WTC11 (cell line): Measurements from ENCODE around the gene ITSN1. TPM values are rescaled to one million over a fixed set of nuclear protein-coding genes. Genes with fewer than 3 reads are reported as not detected.

ENCODE experiments used
- ATAC-seq: fragments of 200-7000 bp; cut with Tn5 transposase; 2 replicates; pipeline ENCODE4 v1.10.0; 2021; ENCODE audit warnings: mild to moderate bottlenecking, moderate library complexity
- CTCF ChIA-PET: fragments of 300-600 bp; sonication (Branson Sonifier 250); formaldehyde crosslinking; loops from one replicate; lab custom pipeline; 2021; ENCODE audit warnings: antibody characterized with exemption; lab: Charles Lee
- POLR2A ChIA-PET: fragments of 350-600 bp; sonication (Branson Sonifier 250); formaldehyde crosslinking; loops from one replicate; lab custom pipeline; 2021; ENCODE audit warnings: antibody characterized with exemption; lab: Charles Lee
- DNase-seq: peaks from one replicate; pipeline ENCODE4 v3.0.0; 2021; ENCODE audit warnings: low spot score
- H3K27ac Mint-ChIP-seq: 2 replicates; pipeline ENCODE4 v1.8.0; 2021; ENCODE audit warnings: mixed read lengths
- H3K27me3 Mint-ChIP-seq: 2 replicates; pipeline ENCODE4 v1.8.0; 2021; ENCODE audit warnings: low read depth, mild to moderate bottlenecking, moderate library complexity, mixed read lengths
- H3K36me3 Mint-ChIP-seq: 2 replicates; pipeline ENCODE4 v1.8.0; 2021; ENCODE audit warnings: mixed read lengths
- H3K4me1 Mint-ChIP-seq: 2 replicates; pipeline ENCODE4 v1.8.0; 2022; ENCODE audit warnings: mixed read lengths
- H3K4me3 Mint-ChIP-seq: 2 replicates; pipeline ENCODE4 v1.8.0; 2021; ENCODE audit warnings: mild to moderate bottlenecking, moderate library complexity, mixed read lengths
- H3K9me3 Mint-ChIP-seq: 2 replicates; pipeline ENCODE4 v1.8.0; 2021; ENCODE audit warnings: mixed read lengths
- CBFB ChIP-seq: sonication (generic); formaldehyde crosslinking; IDR thresholded peaks from 2 replicates; pipeline ENCODE4 v1.8.1; 2022; ENCODE audit warnings: mild to moderate bottlenecking, low read depth, missing genetic modification reagents
- CDX4 ChIP-seq: fragments of 250-450 bp; sonication (Bioruptor Pico); IDR thresholded peaks from 2 replicates; pipeline ENCODE4 v1.9.0; 2021; ENCODE audit warnings: moderate library complexity, mild to moderate bottlenecking, inconsistent platforms, borderline replicate concordance
- CREM ChIP-seq: sonication (generic); formaldehyde crosslinking; IDR thresholded peaks from 2 replicates; pipeline ENCODE4 v1.8.1; 2022; ENCODE audit warnings: mild to moderate bottlenecking, missing genetic modification reagents, moderate library complexity
- GTF2I ChIP-seq: fragments of 250-450 bp; sonication (Bioruptor Pico); conservative IDR thresholded peaks from 2 replicates; pipeline ENCODE4 v1.4.0; 2021; ENCODE audit warnings: mild to moderate bottlenecking
- IRF2 ChIP-seq: sonication (generic); formaldehyde crosslinking; IDR thresholded peaks from 2 replicates; pipeline ENCODE4 v1.8.0; 2022; ENCODE audit warnings: low read depth, missing genetic modification reagents, borderline replicate concordance
- JAZF1 ChIP-seq: fragments of 250-450 bp; sonication (Bioruptor Pico); IDR thresholded peaks from 2 replicates; pipeline ENCODE4 v1.9.0; 2021; ENCODE audit warnings: moderate library complexity, mild to moderate bottlenecking, inconsistent platforms
- MAX ChIP-seq: sonication (generic); formaldehyde crosslinking; IDR thresholded peaks from 2 replicates; pipeline ENCODE4 v1.8.0; 2022; ENCODE audit warnings: mild to moderate bottlenecking, missing genetic modification reagents
- MLX ChIP-seq: sonication (generic); formaldehyde crosslinking; IDR thresholded peaks from 2 replicates; pipeline ENCODE4 v1.8.1; 2023; ENCODE audit warnings: mild to moderate bottlenecking, missing genetic modification reagents, moderate library complexity
- NFATC4 ChIP-seq: fragments of 250-450 bp; sonication (Bioruptor Pico); IDR thresholded peaks from 2 replicates; pipeline ENCODE4 v1.9.0; 2021; ENCODE audit warnings: mild to moderate bottlenecking
- NR1H2 ChIP-seq: sonication (generic); formaldehyde crosslinking; IDR thresholded peaks from 2 replicates; pipeline ENCODE4 v1.9.0; 2021; ENCODE audit warnings: mild to moderate bottlenecking, moderate library complexity, missing genetic modification reagents
- PRRX2 ChIP-seq: fragments of 250-450 bp; sonication (Bioruptor Pico); IDR thresholded peaks from 2 replicates; pipeline ENCODE4 v1.8.0; 2021; ENCODE audit warnings: mild to moderate bottlenecking
- RELA ChIP-seq: sonication (generic); formaldehyde crosslinking; IDR thresholded peaks from 2 replicates; pipeline ENCODE4 v1.8.1; 2022; ENCODE audit warnings: missing genetic modification reagents, mild to moderate bottlenecking, borderline replicate concordance
- SMAD3 ChIP-seq: sonication (generic); formaldehyde crosslinking; IDR thresholded peaks from 2 replicates; pipeline ENCODE4 v1.8.0; 2022; ENCODE audit warnings: missing genetic modification reagents, mild to moderate bottlenecking, borderline replicate concordance
- SOX15 ChIP-seq: fragments of 250-450 bp; sonication (Bioruptor Pico); IDR thresholded peaks from 2 replicates; pipeline ENCODE4 v1.9.0; 2021; ENCODE audit warnings: mild to moderate bottlenecking
- SP1 ChIP-seq: sonication (generic); formaldehyde crosslinking; conservative IDR thresholded peaks from 2 replicates; pipeline ENCODE4 v1.8.1; 2022; ENCODE audit warnings: missing genetic modification reagents
- ZNF232 ChIP-seq: sonication (generic); formaldehyde crosslinking; IDR thresholded peaks from 2 replicates; pipeline ENCODE4 v1.8.0; 2022; ENCODE audit warnings: mild to moderate bottlenecking, missing genetic modification reagents
- ZNF671 ChIP-seq: fragments of 250-450 bp; sonication (Bioruptor Pico); IDR thresholded peaks from 2 replicates; pipeline ENCODE4 v1.8.0; 2021; ENCODE audit warnings: mild to moderate bottlenecking
- total RNA-seq: library from RNA; stranded (reverse); gene quantifications from 3 replicates; pipeline ENCODE4 v1.2.3, GENCODE V29; 2021
- TF ChIP-seq, protein P1 (sequence below): fragments of 200-600 bp; IDR thresholded peaks from 2 replicates; pipeline ENCODE4 v1.8.0; 2022; ENCODE audit warnings: antibody characterized with exemption
- TF ChIP-seq, protein P2 (sequence below): sonication (generic); formaldehyde crosslinking; IDR thresholded peaks from 2 replicates; pipeline ENCODE4 v1.8.0; 2022; ENCODE audit warnings: mild to moderate bottlenecking, missing genetic modification reagents
- TF ChIP-seq, protein P3 (sequence below): sonication (generic); formaldehyde crosslinking; IDR thresholded peaks from 2 replicates; pipeline ENCODE4 v1.8.0; 2023; ENCODE audit warnings: missing genetic modification reagents, mild to moderate bottlenecking, borderline replicate concordance

ITSN1 gene
- total RNA-seq, 1 experiment from 2014 or later: 69.6 TPM

DNA sequence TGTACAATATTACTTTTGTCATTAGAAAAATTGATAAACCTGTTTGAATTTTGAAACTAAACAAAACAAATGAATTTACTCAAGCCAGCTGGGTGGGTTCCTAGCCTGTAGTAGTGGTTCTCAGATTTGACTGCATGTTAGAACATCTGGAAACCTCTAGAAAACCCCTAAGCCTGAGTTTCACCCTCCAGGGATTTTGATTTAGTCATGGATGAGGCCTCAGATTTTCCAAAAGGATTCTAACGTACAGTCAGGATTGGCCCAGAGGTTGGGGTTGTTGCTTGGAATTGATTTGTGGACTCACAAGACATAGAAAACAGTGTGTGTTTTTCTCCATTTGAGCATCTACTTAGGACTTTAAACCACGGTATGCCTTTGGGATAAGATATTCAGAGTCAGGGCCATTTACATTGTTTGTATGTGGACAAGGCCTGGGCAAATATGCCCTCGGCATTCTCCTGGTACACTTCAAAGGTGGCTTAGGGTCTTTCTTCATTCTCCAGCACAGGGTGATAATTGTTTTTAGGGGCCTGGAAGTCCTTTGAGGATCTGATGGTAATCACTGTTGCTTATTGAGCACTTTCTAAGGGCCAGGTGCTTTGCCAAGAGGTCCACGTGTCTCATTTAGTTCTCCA, 230.7 kb downstream of the ITSN1 start:
- POLR2A ChIA-PET: no interaction called here
- DNase-seq (no peak), ATAC-seq (no peak)
- Mint-ChIP-seq H3K9me3 (peaks cover 10% of the 10 kb centered on the region), H3K36me3 (no peaks in the 10 kb centered on the region; the same call in 1 of the 2 replicates), H3K27ac (no peak overlapping the region), H3K27me3 (no peaks in the 10 kb centered on the region), H3K4me1 (no peaks in the 10 kb centered on the region), H3K4me3 (no peak overlapping the region)
- CTCF ChIA-PET: no interaction called here
- TF ChIP-seq RELA (CRISPR knock-in tag) (no peak), ZNF232 (CRISPR knock-in tag) (no peak), SP1 (CRISPR knock-in tag) (no peak), GTF2I (CRISPR knock-in tag) (no peak), MAX (no peak), MLX (no peak), CDX4 (CRISPR knock-in tag) (no peak), IRF2 (CRISPR knock-in tag) (no peak)
- TF ChIP-seq, protein P1, sequence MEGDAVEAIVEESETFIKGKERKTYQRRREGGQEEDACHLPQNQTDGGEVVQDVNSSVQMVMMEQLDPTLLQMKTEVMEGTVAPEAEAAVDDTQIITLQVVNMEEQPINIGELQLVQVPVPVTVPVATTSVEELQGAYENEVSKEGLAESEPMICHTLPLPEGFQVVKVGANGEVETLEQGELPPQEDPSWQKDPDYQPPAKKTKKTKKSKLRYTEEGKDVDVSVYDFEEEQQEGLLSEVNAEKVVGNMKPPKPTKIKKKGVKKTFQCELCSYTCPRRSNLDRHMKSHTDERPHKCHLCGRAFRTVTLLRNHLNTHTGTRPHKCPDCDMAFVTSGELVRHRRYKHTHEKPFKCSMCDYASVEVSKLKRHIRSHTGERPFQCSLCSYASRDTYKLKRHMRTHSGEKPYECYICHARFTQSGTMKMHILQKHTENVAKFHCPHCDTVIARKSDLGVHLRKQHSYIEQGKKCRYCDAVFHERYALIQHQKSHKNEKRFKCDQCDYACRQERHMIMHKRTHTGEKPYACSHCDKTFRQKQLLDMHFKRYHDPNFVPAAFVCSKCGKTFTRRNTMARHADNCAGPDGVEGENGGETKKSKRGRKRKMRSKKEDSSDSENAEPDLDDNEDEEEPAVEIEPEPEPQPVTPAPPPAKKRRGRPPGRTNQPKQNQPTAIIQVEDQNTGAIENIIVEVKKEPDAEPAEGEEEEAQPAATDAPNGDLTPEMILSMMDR: no peak
- TF ChIP-seq, all 79 proteins: peak for 0

DNA sequence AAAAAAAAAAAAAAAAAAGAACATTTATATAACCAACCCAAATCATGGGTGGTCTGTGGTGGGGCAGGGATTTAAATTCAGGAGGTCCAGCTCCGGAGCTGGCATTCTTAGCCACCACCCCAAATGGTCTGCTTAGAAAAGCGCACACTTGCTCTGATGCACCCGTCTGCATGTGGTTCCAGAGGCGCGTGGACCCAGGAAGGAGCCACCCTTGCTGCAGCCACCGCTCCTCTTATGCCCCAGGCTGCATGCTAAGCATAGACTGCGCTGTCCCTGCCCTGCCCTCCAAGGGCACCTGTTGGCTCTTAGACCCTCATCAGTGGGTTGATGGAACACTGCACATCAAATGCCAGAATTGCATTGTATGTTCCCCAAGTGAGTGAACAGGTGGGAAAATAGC, 231.9 kb downstream of the ITSN1 start:
- no peak overlapping the region for H3K27ac Mint-ChIP-seq
- no peak for ATAC-seq
- no peaks in the 10 kb centered on the region for H3K4me1 Mint-ChIP-seq
- no peak for DNase-seq
- H3K9me3 Mint-ChIP-seq: peaks cover 9% of the 10 kb centered on the region
- CTCF ChIA-PET: no interaction called here
- POLR2A ChIA-PET: no interaction called here
- TF ChIP-seq SMAD3 (no peak), PRRX2 (no peak)
- TF ChIP-seq, protein P2, sequence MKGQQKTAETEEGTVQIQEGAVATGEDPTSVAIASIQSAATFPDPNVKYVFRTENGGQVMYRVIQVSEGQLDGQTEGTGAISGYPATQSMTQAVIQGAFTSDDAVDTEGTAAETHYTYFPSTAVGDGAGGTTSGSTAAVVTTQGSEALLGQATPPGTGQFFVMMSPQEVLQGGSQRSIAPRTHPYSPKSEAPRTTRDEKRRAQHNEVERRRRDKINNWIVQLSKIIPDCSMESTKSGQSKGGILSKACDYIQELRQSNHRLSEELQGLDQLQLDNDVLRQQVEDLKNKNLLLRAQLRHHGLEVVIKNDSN (CRISPR knock-in tag): no peak
- H3K4me3 Mint-ChIP-seq: no peak overlapping the region
- H3K27me3 Mint-ChIP-seq: no peaks in the 10 kb centered on the region
- H3K36me3 Mint-ChIP-seq: no peaks in the 10 kb centered on the region; the same call in 1 of the 2 replicates

DNA sequence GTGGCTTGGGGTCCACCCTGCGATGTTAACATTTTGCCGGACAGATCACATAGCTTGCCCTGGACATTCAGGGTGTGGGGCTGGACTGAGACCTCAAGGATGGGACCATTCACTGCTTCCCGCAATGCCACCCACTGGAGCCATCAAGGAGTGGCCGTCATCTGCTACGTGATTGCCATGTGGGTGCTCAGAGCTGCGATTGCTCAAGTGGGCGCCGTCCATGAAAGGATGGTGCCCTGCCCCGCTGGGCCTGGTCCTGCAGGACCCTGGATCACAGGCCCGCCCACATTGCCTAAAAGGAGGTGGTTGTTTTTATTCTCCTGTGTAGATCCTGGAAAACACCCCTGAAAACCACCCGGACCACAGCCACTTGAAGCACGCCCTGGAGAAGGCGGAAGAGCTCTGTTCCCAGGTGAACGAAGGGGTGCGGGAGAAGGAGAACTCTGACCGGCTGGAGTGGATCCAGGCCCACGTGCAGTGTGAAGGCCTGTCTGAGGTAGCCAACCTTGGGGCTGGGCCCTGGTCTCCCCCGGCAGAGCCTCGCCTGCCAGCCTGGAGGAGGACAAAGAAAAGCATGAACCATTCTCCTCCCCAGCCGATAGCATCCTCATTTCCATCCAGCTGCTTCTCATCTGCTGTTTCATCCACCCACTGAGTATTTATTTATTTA, 232.9 kb downstream of the ITSN1 start:
- ChIA-PET CTCF (interaction anchor here (0.6 kb wide), 1 partner anchor 13 kb away, joined by 3 read pairs; no protein-coding TSS in a partner anchor), POLR2A (interaction anchor here (0.5 to 0.6 kb wide), 2 partner anchors 8 to 9 kb away, joined by 3 to 4 read pairs; no protein-coding TSS in a partner anchor)
- Mint-ChIP-seq H3K36me3 (no peaks in the 10 kb centered on the region), H3K4me1 (no peaks in the 10 kb centered on the region), H3K27me3 (no peaks in the 10 kb centered on the region), H3K4me3 (no peak overlapping the region), H3K9me3 (no peaks in the 10 kb centered on the region), H3K27ac (no peak overlapping the region)
- ATAC-seq (no peak), DNase-seq (no peak)
- TF ChIP-seq CBFB (CRISPR knock-in tag) (no peak), MLX (no peak), IRF2 (CRISPR knock-in tag) (no peak), CREM (CRISPR knock-in tag) (no peak), MAX (no peak), JAZF1 (CRISPR knock-in tag) (no peak), ZNF671 (CRISPR knock-in tag) (no peak), NR1H2 (CRISPR knock-in tag) (no peak), NFATC4 (CRISPR knock-in tag) (no peak), SOX15 (CRISPR knock-in tag) (no peak)
- TF ChIP-seq, protein P3, sequence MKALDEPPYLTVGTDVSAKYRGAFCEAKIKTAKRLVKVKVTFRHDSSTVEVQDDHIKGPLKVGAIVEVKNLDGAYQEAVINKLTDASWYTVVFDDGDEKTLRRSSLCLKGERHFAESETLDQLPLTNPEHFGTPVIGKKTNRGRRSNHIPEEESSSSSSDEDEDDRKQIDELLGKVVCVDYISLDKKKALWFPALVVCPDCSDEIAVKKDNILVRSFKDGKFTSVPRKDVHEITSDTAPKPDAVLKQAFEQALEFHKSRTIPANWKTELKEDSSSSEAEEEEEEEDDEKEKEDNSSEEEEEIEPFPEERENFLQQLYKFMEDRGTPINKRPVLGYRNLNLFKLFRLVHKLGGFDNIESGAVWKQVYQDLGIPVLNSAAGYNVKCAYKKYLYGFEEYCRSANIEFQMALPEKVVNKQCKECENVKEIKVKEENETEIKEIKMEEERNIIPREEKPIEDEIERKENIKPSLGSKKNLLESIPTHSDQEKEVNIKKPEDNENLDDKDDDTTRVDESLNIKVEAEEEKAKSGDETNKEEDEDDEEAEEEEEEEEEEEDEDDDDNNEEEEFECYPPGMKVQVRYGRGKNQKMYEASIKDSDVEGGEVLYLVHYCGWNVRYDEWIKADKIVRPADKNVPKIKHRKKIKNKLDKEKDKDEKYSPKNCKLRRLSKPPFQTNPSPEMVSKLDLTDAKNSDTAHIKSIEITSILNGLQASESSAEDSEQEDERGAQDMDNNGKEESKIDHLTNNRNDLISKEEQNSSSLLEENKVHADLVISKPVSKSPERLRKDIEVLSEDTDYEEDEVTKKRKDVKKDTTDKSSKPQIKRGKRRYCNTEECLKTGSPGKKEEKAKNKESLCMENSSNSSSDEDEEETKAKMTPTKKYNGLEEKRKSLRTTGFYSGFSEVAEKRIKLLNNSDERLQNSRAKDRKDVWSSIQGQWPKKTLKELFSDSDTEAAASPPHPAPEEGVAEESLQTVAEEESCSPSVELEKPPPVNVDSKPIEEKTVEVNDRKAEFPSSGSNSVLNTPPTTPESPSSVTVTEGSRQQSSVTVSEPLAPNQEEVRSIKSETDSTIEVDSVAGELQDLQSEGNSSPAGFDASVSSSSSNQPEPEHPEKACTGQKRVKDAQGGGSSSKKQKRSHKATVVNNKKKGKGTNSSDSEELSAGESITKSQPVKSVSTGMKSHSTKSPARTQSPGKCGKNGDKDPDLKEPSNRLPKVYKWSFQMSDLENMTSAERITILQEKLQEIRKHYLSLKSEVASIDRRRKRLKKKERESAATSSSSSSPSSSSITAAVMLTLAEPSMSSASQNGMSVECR: no peak
- TF ChIP-seq, protein P2 (CRISPR knock-in tag): no peak
